Measurements from ENCODE around the gene VIPR1.

Gene VIPR1

GRCh38 chr3:42513521-42513920 is 11.1 kb downstream of the VIPR1 start:
- ATAC-seq: no peak
- TF ChIP-seq ZFP30 (CRISPR knock-in tag; IDR thresholded peaks at IDR 0.05) (no peak), OSR1 (CRISPR knock-in tag; IDR thresholded peaks at IDR 0.05) (no peak), TCF4 (CRISPR knock-in tag; IDR thresholded peaks at IDR 0.05; ENCODE audit: borderline replicate concordance) (no peak), PPARA (CRISPR knock-in tag; IDR thresholded peaks at IDR 0.05; ENCODE audit: borderline replicate concordance) (no peak), CREB5 (CRISPR knock-in tag; IDR thresholded peaks at IDR 0.05; ENCODE audit: low read depth) (no peak), ZNF8 (CRISPR knock-in tag; IDR thresholded peaks at IDR 0.05) (no peak)

- ATAC-seq: no peak
- TF ChIP-seq, protein P1, sequence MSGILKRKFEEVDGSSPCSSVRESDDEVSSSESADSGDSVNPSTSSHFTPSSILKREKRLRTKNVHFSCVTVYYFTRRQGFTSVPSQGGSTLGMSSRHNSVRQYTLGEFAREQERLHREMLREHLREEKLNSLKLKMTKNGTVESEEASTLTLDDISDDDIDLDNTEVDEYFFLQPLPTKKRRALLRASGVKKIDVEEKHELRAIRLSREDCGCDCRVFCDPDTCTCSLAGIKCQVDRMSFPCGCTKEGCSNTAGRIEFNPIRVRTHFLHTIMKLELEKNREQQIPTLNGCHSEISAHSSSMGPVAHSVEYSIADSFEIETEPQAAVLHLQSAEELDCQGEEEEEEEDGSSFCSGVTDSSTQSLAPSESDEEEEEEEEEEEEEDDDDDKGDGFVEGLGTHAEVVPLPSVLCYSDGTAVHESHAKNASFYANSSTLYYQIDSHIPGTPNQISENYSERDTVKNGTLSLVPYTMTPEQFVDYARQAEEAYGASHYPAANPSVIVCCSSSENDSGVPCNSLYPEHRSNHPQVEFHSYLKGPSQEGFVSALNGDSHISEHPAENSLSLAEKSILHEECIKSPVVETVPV (CRISPR knock-in tag; IDR thresholded peaks at IDR 0.05): no peak
- TF ChIP-seq, protein P2, sequence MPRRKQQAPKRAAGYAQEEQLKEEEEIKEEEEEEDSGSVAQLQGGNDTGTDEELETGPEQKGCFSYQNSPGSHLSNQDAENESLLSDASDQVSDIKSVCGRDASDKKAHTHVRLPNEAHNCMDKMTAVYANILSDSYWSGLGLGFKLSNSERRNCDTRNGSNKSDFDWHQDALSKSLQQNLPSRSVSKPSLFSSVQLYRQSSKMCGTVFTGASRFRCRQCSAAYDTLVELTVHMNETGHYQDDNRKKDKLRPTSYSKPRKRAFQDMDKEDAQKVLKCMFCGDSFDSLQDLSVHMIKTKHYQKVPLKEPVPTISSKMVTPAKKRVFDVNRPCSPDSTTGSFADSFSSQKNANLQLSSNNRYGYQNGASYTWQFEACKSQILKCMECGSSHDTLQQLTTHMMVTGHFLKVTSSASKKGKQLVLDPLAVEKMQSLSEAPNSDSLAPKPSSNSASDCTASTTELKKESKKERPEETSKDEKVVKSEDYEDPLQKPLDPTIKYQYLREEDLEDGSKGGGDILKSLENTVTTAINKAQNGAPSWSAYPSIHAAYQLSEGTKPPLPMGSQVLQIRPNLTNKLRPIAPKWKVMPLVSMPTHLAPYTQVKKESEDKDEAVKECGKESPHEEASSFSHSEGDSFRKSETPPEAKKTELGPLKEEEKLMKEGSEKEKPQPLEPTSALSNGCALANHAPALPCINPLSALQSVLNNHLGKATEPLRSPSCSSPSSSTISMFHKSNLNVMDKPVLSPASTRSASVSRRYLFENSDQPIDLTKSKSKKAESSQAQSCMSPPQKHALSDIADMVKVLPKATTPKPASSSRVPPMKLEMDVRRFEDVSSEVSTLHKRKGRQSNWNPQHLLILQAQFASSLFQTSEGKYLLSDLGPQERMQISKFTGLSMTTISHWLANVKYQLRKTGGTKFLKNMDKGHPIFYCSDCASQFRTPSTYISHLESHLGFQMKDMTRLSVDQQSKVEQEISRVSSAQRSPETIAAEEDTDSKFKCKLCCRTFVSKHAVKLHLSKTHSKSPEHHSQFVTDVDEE (CRISPR knock-in tag; IDR thresholded peaks at IDR 0.05): no peak
- TF ChIP-seq TOX (CRISPR knock-in tag; IDR thresholded peaks at IDR 0.05; ENCODE audit: borderline replicate concordance): no peak
- TF ChIP-seq ZFP3 (CRISPR knock-in tag; IDR thresholded peaks at IDR 0.05): no peak
- TF ChIP-seq GLIS3 (CRISPR knock-in tag; IDR thresholded peaks at IDR 0.05): no peak
Observed at GRCh38 chr3:42514876-42515275, 12.4 kb downstream of the VIPR1 start.

DNA sequence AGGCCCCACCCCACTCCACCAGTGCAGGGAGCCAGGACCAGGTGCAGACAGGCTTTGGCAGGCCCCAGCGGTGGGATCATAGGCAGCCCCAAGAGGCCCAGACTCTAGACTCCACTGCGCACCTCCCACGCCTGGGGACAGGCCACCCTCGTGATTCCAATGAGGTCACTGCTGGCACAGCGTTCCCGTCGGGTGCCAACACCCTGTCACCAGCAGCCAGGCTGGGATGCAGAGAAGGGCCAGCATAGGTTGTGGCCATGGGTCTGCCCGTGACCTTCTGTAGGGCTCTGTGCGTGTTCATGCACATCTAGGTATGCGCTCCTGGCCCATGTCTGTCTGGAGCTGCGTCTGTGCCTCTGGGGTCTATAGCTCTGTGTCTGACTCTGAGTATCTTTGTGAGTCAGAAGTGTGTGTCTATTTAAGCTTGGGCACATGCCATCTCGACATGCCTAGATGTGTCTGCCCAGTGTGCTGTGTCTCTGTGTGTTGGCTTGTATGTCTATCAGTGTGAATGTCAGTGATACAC is 13.0 kb downstream of the VIPR1 start:
- TF ChIP-seq ESRRG (CRISPR knock-in tag; IDR thresholded peaks at IDR 0.05) (no peak), ZC3H10 (CRISPR knock-in tag; IDR thresholded peaks at IDR 0.05) (no peak), TCF4 (CRISPR knock-in tag; IDR thresholded peaks at IDR 0.05; ENCODE audit: borderline replicate concordance) (no peak), ZNF70 (CRISPR knock-in tag; IDR thresholded peaks at IDR 0.05) (no peak)
- ATAC-seq: no peak

GRCh38 chr3:42515976-42516375 is 13.5 kb downstream of the VIPR1 start:
- TF ChIP-seq TCF4 (CRISPR knock-in tag; IDR thresholded peaks at IDR 0.05; ENCODE audit: borderline replicate concordance) (no peak), TOX (CRISPR knock-in tag; IDR thresholded peaks at IDR 0.05; ENCODE audit: borderline replicate concordance) (no peak), BACH2 (CRISPR knock-in tag; IDR thresholded peaks at IDR 0.05; ENCODE audit: borderline replicate concordance) (no peak), ARNTL (CRISPR knock-in tag; IDR thresholded peaks at IDR 0.05; ENCODE audit: borderline replicate concordance, low read depth) (no peak), ISL1 (CRISPR knock-in tag; IDR thresholded peaks at IDR 0.05) (no peak), ZFP3 (CRISPR knock-in tag; IDR thresholded peaks at IDR 0.05) (no peak), PPARA (CRISPR knock-in tag; IDR thresholded peaks at IDR 0.05; ENCODE audit: borderline replicate concordance) (no peak), SNAI2 (CRISPR knock-in tag; IDR thresholded peaks at IDR 0.05) (no peak), ZC3H10 (CRISPR knock-in tag; IDR thresholded peaks at IDR 0.05) (no peak), ZNF8 (CRISPR knock-in tag; IDR thresholded peaks at IDR 0.05) (no peak), ESRRG (CRISPR knock-in tag; IDR thresholded peaks at IDR 0.05) (no peak), GLIS3 (CRISPR knock-in tag; IDR thresholded peaks at IDR 0.05) (no peak), CSDC2 (CRISPR knock-in tag; IDR thresholded peaks at IDR 0.05) (no peak), PATZ1 (CRISPR knock-in tag; IDR thresholded peaks at IDR 0.05; ENCODE audit: borderline replicate concordance) (no peak)
- no peak for ATAC-seq

- ATAC-seq: no peak
- TF ChIP-seq ZFP30 (CRISPR knock-in tag; IDR thresholded peaks at IDR 0.05) (no peak), ARNTL (CRISPR knock-in tag; IDR thresholded peaks at IDR 0.05; ENCODE audit: borderline replicate concordance, low read depth) (no peak), ZNF70 (CRISPR knock-in tag; IDR thresholded peaks at IDR 0.05) (no peak), ESRRG (CRISPR knock-in tag; IDR thresholded peaks at IDR 0.05) (no peak), SNAI2 (CRISPR knock-in tag; IDR thresholded peaks at IDR 0.05) (no peak)
Observed at GRCh38 chr3:42516443-42516842, 14.0 kb downstream of the VIPR1 start.

Data from SK-N-SH treated with all-trans-retinoic acid at 6 μM for 48 hours (cell line).